GM18526 (cell line): ENCODE data around the gene SLC39A3.

Experiments
- POLR2A ChIP-seq: IDR thresholded peaks from 3 replicates; pipeline ENCODE4 v1.6.1; 2011; ENCODE audit not compliant: insufficient read length; ENCODE audit errors: extremely low read depth

SLC39A3 gene

DNA sequence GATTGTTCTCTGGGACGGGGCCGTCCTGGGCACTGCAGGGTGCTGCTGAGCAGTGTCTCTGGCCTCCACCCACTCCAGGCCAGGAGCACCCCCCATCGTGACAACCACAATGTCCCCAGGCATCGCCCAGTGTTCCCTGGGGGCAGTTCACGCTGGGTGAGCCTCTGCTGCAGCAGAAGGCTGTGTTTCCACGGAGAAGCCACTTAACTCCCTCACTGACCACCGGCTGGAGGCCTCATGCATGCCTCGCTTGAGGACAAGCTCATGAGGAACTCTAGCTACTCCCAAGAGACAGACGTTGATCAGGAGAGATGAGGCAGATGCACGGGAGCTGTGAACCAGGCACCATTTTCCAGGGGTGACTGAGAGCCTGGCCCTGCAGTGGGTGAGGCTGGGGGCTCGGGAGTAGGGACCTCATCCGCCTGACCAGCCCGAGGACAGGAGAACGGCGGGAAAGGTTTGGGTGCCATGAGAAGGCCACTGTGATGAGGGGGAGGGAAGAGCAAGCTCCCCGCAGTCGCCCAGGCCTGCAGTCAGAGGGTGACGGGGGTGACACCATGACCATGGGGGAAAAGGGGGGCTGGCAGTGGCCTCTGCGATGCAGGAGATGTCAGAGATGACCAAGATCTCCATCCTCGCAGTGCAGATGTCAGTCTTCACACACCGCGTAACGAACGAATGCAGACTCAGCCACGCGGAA lies 5.1 kb downstream of the SLC39A3 start:
- TF ChIP-seq POLR2A, result no peak

DNA sequence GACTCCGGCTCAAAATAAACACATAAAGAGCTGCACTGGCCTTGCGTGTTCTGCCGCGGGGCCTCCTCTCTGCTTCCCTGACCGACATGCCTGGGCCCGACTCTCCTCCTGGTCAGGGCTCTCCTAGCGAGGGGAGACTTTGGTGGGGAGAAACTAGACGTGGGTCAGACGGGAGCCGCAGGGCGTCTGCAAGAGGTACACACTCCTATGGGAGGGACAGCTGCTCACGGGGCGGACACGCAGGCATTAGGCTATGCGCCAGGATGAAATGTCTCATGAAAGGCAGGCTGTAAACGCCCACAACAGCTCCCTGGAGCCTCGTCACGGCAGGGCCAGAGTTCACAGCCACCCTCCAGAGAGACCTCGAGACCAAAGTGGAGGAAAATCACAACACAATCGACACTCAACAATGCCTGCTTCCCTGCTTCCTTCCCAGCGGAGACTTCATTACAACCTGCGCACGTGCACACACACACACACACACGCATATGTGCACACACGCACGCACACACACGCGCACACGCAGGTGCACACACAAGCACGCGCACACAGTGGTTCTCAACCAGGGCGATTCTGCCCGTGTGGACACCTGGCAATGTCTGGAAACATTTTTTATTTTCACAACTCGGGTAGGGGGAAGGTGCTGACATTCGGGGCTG lies 5.8 kb downstream of the SLC39A3 start:
- TF ChIP-seq POLR2A, result no peak

DNA sequence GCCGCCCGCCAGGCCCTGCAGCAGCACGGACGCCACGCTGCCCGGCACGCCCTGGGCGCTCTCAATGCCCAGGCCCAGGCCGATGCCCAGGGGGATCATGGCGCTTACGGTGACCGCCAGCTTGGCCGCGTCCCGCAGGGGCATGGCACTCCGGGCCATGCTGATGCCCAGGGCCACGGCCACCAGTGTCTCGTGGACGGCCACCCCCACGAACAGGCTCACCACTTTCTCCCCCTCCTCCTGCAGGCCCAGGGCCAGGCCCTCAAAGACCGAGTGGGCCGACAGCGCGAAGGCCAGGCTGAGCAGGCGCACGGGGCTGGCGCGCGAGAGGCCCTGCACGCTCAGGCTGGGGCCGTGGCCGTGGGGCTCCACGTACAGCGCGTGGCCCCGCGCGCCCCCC lies 6.9 kb downstream of the SLC39A3 start:
- no peak for TF ChIP-seq POLR2A

DNA sequence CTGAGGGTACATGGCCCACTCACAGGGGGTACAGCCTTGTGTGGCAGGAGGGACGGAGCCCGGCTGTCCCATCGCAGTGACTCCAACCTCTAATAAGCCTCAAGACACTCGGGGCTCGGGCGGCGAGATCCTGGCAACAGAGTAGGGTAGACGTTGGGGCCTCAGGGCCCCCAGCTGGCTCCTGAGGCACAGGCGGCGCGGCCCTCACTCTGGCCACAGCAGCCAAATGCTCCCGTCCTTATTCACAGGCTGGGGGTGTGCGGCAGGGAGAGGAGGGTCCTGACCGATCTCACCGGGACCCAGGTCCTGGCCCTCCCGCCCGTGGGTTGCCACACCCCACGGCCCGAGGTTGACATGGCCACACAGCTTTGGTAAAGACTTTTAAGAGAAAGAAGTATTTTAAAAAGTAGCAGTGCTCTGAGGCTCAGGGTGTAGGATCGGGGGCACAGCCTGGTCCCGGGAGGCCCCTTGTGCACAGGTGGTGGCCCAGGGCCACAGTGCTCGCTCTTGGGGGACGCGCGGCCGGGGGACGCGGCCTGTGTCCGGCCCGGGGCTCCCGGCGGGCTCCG lies 7.6 kb downstream of the SLC39A3 start:
- no peak for TF ChIP-seq POLR2A

DNA sequence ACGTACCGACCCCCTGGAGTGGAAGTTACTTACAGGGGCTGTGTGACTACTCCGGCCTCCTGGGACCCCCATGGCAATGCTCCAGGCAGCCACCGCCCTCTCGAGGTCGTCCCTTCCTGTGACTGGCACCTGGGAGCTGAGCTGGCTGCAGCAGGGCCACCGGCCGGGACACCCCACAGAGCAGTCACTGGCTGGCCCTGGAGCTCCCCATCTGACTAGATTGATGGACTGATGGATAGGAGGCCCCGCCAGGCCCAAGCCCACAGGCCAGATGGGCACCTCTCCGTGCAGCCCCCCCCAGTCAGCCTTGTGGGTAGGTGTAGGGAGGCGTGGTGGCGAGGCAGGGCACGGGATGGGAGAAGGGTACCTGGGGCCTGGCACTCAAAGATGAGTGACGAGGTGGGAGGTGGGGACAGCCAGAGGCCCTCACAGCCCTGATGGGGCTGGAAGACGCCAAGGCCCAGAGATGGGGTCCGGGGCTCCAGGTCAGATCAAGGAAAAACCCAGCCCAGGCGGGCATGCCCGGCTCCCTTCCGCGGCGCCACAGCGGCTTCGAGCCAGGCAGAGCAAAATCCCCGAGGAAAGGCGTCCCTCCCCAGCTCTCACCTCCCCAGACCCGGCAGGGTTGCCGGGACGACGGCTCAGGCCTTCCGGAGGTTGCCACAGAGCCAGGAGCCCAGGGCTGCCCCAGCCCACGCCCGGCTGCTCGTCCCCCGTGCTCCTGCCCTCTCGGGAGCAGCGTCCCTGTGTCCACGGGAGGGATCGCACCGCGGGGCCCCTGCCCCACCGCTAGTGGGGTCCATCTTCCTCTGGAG lies 8.4 kb downstream of the SLC39A3 start:
- no peak for TF ChIP-seq POLR2A

DNA sequence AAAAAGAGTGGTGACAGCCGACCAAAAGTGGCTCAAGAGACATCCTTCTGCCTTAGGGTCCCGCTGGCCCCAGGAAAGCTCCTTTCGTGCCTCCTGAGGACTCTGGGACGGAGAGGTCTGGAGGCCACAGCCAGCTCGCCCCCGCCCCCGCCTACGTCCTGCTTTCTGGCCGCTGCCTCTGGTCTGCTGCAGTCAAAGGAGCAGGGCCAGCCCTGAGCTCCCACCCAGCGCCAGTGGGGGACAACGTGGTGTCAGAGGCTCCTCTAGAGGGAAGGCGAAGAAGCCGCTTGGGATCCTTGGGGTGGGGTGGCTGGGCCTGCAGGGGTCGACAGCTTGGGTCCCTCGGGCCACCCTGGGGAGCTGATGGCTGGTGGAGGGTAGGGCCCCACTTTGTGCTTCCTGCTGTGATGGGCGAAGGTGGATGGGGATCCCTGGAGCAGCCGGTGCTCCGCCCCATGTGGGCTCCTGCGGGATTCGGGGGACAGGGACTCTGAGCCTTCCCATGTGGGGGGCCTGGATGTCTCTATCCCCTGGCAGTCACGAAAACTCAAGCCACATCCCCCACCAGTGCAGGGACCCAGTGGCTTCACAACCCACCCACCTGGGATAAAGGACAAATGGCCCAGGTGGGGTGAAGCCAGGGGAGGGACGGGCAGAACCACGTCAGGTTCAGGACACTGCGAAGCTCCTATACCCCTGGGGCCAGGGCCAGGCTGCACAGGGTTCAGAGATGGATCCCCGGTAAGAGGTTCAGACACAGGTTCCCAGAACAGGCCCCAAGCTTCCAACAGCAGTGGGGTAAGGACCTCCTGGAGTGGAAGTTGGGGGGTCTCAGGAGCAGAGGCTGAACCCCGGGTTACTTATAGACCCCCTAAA lies 9.6 kb downstream of the SLC39A3 start:
- TF ChIP-seq POLR2A, result no peak

DNA sequence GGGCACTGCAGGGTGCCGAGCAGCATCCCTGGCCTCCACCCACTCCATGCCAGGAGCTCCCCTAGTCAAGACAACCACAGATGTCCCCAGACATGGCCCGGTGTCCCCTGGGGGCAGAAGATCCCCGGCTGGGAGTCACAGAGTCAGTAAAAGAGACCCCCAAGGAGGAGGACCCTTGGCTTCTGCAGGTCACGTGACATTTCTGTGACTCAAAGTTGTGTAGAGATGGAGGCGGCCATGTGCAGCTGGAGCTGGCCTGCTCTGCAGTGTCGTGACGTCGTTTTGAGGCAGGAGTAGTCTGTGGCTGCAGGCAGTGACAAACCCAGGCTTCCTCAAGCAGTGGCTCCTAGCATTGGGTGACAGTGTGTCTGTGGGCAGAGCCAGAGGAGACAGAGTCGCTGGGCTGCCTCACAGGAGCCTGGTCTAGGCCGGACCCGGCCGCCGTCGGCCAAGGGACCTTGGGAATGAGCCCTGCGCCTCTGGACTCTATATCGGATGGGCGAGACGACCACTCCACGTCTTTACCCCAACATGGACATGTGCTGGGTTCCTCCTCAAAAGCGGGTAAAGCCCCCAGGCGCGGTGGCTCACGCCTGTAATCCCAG lies 10.9 kb downstream of the SLC39A3 start:
- no peak for TF ChIP-seq POLR2A

DNA sequence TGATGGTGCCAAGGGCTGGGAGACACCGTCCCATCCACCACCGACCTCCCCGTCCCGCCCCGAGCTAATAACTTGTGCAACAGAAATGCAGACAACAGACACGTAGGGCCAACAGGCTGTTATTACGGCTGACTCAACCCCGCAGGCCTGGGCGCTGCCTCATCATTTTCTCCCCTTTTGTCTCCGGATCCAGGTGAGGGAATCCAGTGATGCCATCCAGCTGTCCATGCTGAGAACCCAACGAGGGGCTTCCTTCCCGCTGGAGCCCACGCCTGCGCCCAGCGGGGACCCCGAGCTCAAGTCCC lies 12.2 kb downstream of the SLC39A3 start:
- TF ChIP-seq POLR2A, result no peak

DNA sequence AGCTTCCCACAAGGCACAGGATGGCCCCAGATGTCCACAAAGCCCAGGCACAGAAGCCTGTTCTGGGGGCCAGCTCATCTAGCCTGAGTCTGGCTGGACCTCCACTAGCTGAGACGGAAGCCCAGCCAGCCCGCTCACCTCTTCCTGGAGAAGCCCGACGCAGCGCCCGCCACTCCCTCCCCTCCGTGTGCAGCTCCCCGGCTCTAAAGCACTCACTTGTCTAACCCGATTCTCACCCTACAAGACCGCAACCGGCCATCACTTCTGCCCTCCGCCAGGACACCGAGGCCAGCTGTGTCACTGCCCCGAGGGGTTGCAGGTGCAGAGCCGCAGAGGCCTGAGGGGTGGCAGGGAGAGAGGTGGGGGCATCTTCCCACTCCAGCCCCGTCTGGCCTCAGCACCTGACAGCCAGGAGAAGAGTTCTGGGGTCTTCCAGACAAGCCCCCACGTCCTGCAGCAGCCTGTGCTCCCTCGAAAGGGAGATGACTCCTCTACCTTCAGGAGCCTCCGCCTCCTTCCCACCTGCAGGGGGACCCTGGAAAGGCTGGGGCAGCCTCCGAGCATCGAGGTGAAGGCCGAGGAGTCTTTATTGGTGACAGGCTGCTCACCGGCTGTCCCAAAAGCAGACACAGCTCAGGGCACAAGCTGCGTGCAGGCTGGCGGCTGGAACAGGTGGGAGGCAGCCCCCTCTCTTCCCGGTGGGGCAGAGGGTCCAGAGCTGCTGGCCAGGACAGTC lies 12.7 kb downstream of the SLC39A3 start:
- TF ChIP-seq POLR2A, result no peak

DNA sequence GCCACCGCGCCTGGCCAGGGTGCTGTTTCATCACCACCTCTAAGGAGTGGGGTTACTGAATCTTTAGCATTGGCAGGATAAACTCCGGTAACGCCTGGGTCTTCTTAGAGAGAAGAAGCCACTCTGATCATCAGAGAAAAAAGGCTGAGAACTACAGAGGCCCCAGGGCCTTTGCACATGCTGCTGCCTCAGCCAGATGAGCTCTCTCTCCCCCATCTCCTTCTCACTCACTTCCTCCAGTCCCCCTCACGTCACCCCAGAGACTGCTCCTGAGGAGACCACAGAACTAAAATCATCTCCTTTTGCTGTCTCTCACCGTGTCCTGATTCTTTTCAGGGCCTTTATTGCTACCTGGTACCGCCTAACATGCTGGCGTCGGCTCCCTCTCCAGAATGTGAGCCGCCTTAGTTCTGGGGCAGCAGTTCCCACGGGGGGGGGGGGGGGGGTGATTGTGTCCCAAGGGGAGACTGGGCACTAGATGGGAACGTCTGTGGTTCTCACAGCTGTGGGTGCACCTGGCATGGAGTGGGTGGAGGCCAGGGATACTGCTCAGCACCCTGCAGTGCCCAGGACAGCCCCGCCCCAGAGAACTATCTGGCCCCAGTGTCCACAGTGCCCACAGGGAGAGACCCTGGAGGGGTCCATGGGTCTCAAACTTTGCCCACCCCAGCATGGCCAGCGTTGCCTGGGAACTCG lies 13.5 kb downstream of the SLC39A3 start:
- no peak for TF ChIP-seq POLR2A

DNA sequence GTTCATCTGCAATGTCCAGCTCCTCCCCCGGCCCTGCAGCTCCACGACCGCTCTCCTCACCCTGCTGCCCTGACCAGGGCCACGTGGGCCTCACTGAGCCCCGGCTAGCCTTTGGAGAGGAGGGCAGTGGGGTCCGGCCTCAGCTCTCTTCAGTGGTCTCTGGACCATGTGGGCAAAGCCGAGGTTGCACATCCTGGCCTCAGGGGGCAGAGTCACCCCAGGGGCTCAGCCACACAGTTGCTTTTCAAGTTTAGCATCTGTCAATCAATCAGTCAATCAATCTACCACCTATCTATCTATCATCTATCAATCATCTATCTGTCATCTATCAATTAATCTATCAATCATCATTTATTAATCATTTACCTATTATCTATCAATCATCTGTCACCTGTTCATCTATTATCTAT lies 15.7 kb downstream of the SLC39A3 start:
- TF ChIP-seq POLR2A, result no peak

DNA sequence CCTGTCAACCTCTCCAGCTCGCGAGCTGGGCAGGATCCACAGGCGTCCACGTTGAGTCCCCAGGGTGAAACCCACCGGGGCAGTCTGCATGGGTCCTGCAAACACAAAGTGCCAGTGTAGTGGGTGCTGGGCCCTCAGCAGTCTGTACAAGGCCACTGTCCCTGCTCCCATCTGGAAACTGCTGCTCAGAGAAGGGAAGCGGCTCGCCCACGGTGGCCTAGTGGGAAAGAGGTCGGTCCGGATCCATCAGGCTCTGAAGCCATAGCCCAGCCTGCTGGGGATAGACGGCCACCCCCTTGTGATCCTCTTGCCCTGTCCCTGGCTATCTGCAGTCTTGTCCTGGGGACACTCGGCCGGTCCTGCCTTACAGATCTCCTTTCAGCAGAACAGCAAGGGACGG lies 16.1 kb downstream of the SLC39A3 start:
- TF ChIP-seq POLR2A, result no peak

DNA sequence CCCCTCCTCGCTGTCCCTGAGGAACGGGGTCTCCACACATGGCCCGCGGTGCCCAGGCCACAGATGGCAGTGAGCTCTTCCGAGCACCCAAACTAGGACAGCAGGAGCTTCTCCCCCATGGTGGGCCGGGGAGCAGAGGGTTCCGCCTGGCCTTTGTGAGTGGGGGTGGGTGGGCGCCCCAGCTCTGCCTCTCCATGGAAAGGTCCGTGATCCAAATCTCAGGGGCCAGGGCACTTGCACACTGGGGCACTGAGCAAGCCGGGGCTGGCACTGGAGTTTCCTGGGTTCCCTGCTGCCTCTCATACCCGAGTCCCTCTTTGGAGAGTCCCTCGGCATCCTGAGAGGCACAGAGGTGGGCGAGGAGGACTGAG lies 16.5 kb downstream of the SLC39A3 start:
- TF ChIP-seq POLR2A, result no peak
